Endothelial cell of umbilical vein (primary cell): Measurements from ENCODE around the gene WNT11. TPM values are rescaled to one million over a fixed set of nuclear protein-coding genes. Genes with fewer than 3 reads are reported as not detected.

Source experiments
- BruUV-seq: library from RNA; stranded (reverse); fragments of 400-500 nt; replicated peaks from 2 replicates; lab custom pipeline; 2021; lab: Mats Ljungman, UMichigan
- CTCF ChIA-PET: fragments of 300-600, 350-600 bp; sonication (Branson Sonifier 250); formaldehyde crosslinking; loops from one replicate; lab custom pipeline; 2021; ENCODE audit warnings: antibody characterized with exemption, inconsistent platforms; lab: Charles Lee
- POLR2A ChIA-PET: fragments of 300-600, 350-600 bp; sonication (Branson Sonifier 250); formaldehyde crosslinking; loops from one replicate; lab custom pipeline; 2021; ENCODE audit warnings: antibody characterized with exemption, inconsistent platforms; lab: Charles Lee
- DNase-seq: peaks from one replicate; pipeline ENCODE4 v3.0.0-alpha.2; 2011; ENCODE audit warnings: low read depth, low spot score
- FAIRE-seq: peaks from 2 replicates; lab custom pipeline; 2011; peaks lifted over from hg19 to GRCh38; lab: Jason Lieb, UNC
- H2AFZ ChIP-seq: 2 replicates; pipeline ENCODE4 v1.6.0; 2012; ENCODE audit warnings: low read depth, low read length, control low read depth, inconsistent platforms
- H3K27ac ChIP-seq: 2 replicates; pipeline ENCODE4 v1.5.1; 2011; ENCODE audit warnings: low read depth, mild to moderate bottlenecking, control low read depth, low read length, moderate library complexity; ENCODE audit not compliant: insufficient read depth
- H3K27me3 ChIP-seq, 2 experiments: 2 replicates each; pipeline versions ENCODE4 v1.6.0 to v1.6.1; 2011; ENCODE audit warnings: low read length in 2 of 2, mixed read lengths in 1 of 2; ENCODE audit not compliant: control insufficient read depth in 2 of 2, insufficient read depth in 2 of 2
- H3K36me3 ChIP-seq, 2 experiments: 2 replicates in 1 of 2; 3 replicates in 1 of 2; pipeline ENCODE4 v1.5.1; 2011; ENCODE audit warnings: low read length in 2 of 2, mild to moderate bottlenecking in 1 of 2, moderate library complexity in 1 of 2; ENCODE audit not compliant: control insufficient read depth in 2 of 2, insufficient read depth in 2 of 2; ENCODE audit errors: extremely low read depth in 1 of 2
- H3K4me1 ChIP-seq: 3 replicates; pipeline ENCODE4 v1.5.1; 2011; ENCODE audit warnings: mild to moderate bottlenecking, low read length; ENCODE audit not compliant: control insufficient read depth, insufficient read depth; ENCODE audit errors: extremely low read depth
- H3K4me2 ChIP-seq: 2 replicates; pipeline ENCODE4 v1.6.1; 2011; ENCODE audit warnings: low read length, control low read depth, mixed read lengths; ENCODE audit not compliant: insufficient read depth
- H3K4me3 ChIP-seq, 3 experiments: fragments of 200-600 bp in 1 of 3; sonication (generic), shearing (Covaris generic) in 1 of 3; replicated peaks in 1 of 3; 2 replicates each; pipeline ENCODE4 v1.5.1; 2011 to 2016; ENCODE audit warnings: control low read depth in 3 of 3, low read length in 3 of 3, mild to moderate bottlenecking in 2 of 3, inconsistent platforms in 1 of 3, low read depth in 1 of 3, moderate library complexity in 1 of 3; ENCODE audit not compliant: insufficient read depth in 1 of 3
- H3K79me2 ChIP-seq: 2 replicates; pipeline ENCODE4 v1.6.0; 2012; ENCODE audit warnings: low read length, inconsistent platforms; ENCODE audit not compliant: control insufficient read depth, insufficient read depth
- H3K9ac ChIP-seq: replicated peaks from 2 replicates; pipeline ENCODE3; 2011; ENCODE audit warnings: low read length, control low read depth; ENCODE audit not compliant: insufficient read depth; ENCODE audit errors: extremely low read depth
- H3K9me1 ChIP-seq: replicated peaks from 3 replicates; pipeline ENCODE4 v1.6.0; 2011; ENCODE audit warnings: mild to moderate bottlenecking, low read length; ENCODE audit not compliant: control insufficient read depth, insufficient read depth; ENCODE audit errors: extremely low read depth
- H3K9me3 ChIP-seq: replicated peaks from 2 replicates; pipeline ENCODE4 v1.5.1; 2012; ENCODE audit warnings: low read length, inconsistent platforms; ENCODE audit not compliant: control insufficient read depth, insufficient read depth
- H4K20me1 ChIP-seq: replicated peaks from 2 replicates; pipeline ENCODE3; 2011; ENCODE audit warnings: mild to moderate bottlenecking, low read length; ENCODE audit not compliant: control insufficient read depth, insufficient read depth; ENCODE audit errors: extremely low read depth
- CTCF ChIP-seq, 2 donors: IDR thresholded peaks; 1 replicate in 1 of 2; 2 replicates in 1 of 2; pipeline ENCODE4 v1.5.1; 2011; ENCODE audit warnings: low read length in 2 of 2, mild to moderate bottlenecking in 2 of 2, moderate library complexity in 2 of 2, control low read depth in 1 of 2, inconsistent platforms in 1 of 2, low read depth in 1 of 2; ENCODE audit not compliant: insufficient read depth in 1 of 2; ENCODE audit errors: extremely low read depth in 1 of 2
- EZH2 ChIP-seq: IDR thresholded peaks from 2 replicates; pipeline ENCODE4 v1.6.1; 2012; ENCODE audit warnings: borderline replicate concordance, low read depth, mild to moderate bottlenecking, moderate library complexity, low read length, inconsistent platforms; ENCODE audit not compliant: severe bottlenecking
- FOS ChIP-seq: IDR thresholded peaks from 2 replicates; pipeline ENCODE4 v1.6.1; 2011; ENCODE audit warnings: mild to moderate bottlenecking, low read length, moderate library complexity, borderline replicate concordance; ENCODE audit not compliant: insufficient read depth
- GATA2 ChIP-seq: IDR thresholded peaks from 2 replicates; pipeline ENCODE4 v1.7.0; 2011; ENCODE audit warnings: low read depth, mild to moderate bottlenecking, moderate library complexity, mixed read lengths, low read length; ENCODE audit not compliant: insufficient read length, insufficient read depth
- JUN ChIP-seq: IDR thresholded peaks from 2 replicates; pipeline ENCODE4 v1.6.1; 2011; ENCODE audit warnings: borderline replicate concordance, low read depth; ENCODE audit not compliant: insufficient read length, insufficient read depth
- MAX ChIP-seq: IDR thresholded peaks from 2 replicates; pipeline ENCODE4 v1.6.1; 2011; ENCODE audit not compliant: insufficient read depth, insufficient read length
- MYC ChIP-seq: IDR thresholded peaks from one replicate; pipeline ENCODE4 v1.6.1; 2011; ENCODE audit warnings: mild to moderate bottlenecking, low read depth, low read length
- POLR2A ChIP-seq: IDR thresholded peaks from 2 replicates; pipeline ENCODE4 v1.6.1; 2012; ENCODE audit warnings: low read depth, mild to moderate bottlenecking, control low read depth, low read length
- POLR2AphosphoS5 ChIP-seq: IDR thresholded peaks from 2 replicates; pipeline ENCODE4 v1.6.1; 2012; ENCODE audit warnings: low read depth, mild to moderate bottlenecking, control low read depth, low read length, moderate library complexity; ENCODE audit not compliant: insufficient read depth
- dilution Hi-C: fragments of 300-500 bp; cut with MboI; formaldehyde crosslinking; loops from one replicate; pipeline ENCODE4 v1.15.0; 2019; ENCODE audit warnings: low sequenced_read_pairs; ENCODE audit not compliant: extremely low pct_ligation_motif_present
- intact Hi-C: fragments of 100-400 bp; cut with micrococcal nuclease; formaldehyde crosslinking; loops from one replicate; pipeline ENCODE4 v1.10.0; 2022
- polyA plus RNA-seq, 4 experiments: library from polyadenylated mRNA; depleted of rRNA in 3 of 4; stranded (reverse) in 3 of 4; unstranded in 1 of 4; fragments of >200 nt; gene quantifications; 2 replicates each; pipeline versions ENCODE4 v1.2.1 to v1.2.3, GENCODE V29; 2011 to 2012; ENCODE audit warnings: missing spikeins in 1 of 4
- total RNA-seq: library from RNA; stranded (reverse); gene quantifications from 2 replicates; pipeline ENCODE4 v1.2.3, GENCODE V29; 2021

The WNT11 gene
- total and polyA plus RNA-seq, 2 donors (not counting 3 experiments of a cell fraction or from before 2014, with no cell fraction given), result not detected

GRCh38 chr11:76143274-76143673 lies 63.0 kb downstream of the WNT11 start:
- no peaks in the 10 kb centered on the region for H3K4me1 ChIP-seq
- H4K20me1 ChIP-seq, result no peaks in the 10 kb centered on the region
- TF ChIP-seq POLR2A, result no peak
- TF ChIP-seq CTCF (IDR thresholded peaks at IDR 0.05; ENCODE audit: extremely low read depth in 1 of 2, insufficient read depth in 1 of 2, low read depth in 1 of 2, low read length in 2 of 2), result no peak
- TF ChIP-seq MAX, result no peak
- TF ChIP-seq GATA2, result no peak
- TF ChIP-seq POLR2AphosphoS5, result no peak
- no peak for TF ChIP-seq MYC
- no peak for TF ChIP-seq EZH2
- no peak for TF ChIP-seq JUN
- TF ChIP-seq FOS, result no peak
- DNase-seq (no peak), FAIRE-seq (no peak)
- H3K9ac ChIP-seq, result no peak overlapping the region
- no peaks in the 10 kb centered on the region for H3K79me2 ChIP-seq
- dilution Hi-C loops, result no loop called here
- H3K36me3 ChIP-seq, result peaks cover 7 to 26% of the 10 kb centered on the region in 2 experiments
- no TSS peak for BruUV-seq
- no peak overlapping the region for H2AFZ ChIP-seq
- no peaks in the 10 kb centered on the region for H3K9me3 ChIP-seq
- no peaks in the 10 kb centered on the region for H3K9me1 ChIP-seq
- H3K27ac ChIP-seq, result no peak overlapping the region
- no peak overlapping the region for H3K4me2 ChIP-seq
- H3K27me3 ChIP-seq, result no peaks in the 10 kb centered on the region
- H3K4me3 ChIP-seq, result no peak overlapping the region
- ChIA-PET CTCF (interaction anchor here (1.0 to 3.0 kb wide), 3 partner anchors 8 to 9 kb away, joined by 3 to 21 read pairs (median 3); no protein-coding TSS in a partner anchor), POLR2A (no interaction called here)
- intact Hi-C loops, result no loop called here
